Amygdala (tissue), 56 donors: ENCODE results near the gene EXOSC5.
"Not testable (repeated sequence)": the region's sequence is repeated elsewhere in the genome, so short reads cannot be mapped to it uniquely, and the experiment has no call there.

Experiments used
- DNase-seq, 56 donors: peaks; one replicate each; lab custom pipeline; 2025; lab: John Stamatoyannopoulos, UW

EXOSC5 gene

GRCh38 chr19:41352609-41353465 lies 44.3 kb downstream of the EXOSC5 start:
- DNase-seq = peak in 15 of 56 donors; percentile 6 to 56 (median 29)

DNA sequence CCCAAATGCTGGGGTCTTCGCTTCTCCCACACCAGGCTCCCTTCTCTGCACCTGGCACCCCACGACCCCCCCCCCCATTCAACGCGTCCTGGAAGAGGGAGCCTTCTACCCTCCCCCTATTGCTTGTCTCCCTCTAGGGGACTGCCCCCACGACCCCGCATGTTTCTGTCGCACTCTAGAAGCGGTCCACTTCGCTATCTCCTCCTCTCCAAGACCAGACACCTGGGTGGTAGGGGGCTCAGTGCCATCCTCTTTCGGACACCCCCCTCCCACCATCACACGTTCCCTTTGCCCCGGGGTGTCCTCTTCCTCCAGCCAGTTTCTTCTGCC lies 44.9 kb downstream of the EXOSC5 start:
- DNase-seq = peak in 1 of 56 donors; percentile 21

GRCh38 chr19:41351339-41352245 lies 45.6 kb downstream of the EXOSC5 start:
- peak in 30 of 56 donors; percentile 12 to 64 (median 24) for DNase-seq

DNA sequence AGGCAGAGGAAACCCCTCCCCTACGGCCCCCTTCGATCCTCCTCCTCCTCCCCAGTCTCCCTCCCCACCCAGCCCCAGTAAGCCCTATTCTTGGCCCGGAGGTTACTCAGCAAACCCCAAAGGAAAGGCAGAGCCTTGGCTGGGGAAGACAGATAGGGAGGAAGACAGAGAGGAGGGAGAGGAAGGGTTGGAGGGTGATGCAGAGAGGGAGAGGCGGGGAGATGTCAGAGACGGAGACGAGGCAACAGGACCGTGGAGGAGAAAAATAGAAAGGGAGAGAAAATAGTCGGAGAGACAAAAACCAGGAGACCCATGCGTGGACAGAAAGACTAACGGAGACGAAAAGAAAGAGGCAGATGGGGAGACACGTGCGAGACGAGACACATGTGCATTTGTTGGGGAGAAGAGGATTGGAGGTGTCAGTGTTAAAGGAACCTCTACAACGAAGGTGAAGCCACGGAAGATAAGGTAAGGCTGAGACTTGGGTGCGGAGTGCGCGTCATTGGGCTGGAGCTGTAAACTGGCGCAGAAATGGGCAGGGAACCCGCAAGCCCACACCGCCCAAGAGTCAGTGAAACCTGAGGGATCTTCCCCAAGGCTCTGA lies 46.3 kb downstream of the EXOSC5 start:
- no peak for DNase-seq

DNA sequence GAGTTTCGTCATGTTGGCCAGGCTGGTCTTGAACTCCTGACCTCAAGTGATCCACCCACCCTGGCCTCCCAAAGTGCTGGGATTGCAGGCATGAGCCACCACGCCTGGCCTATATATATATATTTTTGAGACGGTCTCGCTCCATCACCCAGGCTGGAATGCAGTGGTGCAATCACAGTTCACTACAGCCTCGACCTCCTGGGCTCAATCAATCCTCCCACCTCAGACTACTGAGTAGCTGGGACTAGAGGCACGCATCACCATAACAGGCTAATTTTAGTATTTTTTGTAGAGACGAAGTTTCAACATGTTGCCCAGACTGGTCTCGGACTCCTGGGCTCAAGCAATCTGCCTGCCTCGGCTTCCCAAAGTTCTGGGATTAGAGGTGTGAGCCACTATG lies 50.2 kb downstream of the EXOSC5 start:
- DNase-seq = not testable (repeated sequence)

DNA sequence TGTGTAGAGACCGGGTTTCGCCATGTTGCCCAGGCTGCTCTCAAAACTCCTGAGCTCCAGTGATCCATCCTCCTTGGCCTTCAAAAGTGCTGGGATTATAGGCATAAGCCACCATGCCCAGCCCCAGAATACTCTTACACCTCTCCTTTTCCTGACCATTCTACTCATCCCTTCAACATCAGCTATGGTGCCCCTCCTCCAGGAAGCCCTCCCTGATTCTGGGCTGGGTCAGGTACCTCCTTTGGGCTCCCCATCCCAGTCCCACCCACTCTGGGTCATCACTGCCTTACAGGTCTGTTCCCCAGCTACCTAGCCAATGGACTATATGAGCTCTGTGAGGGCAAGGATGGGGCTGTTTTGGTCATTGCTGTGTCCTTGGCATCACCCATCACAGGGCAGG lies 53.0 kb downstream of the EXOSC5 start:
- no peak for DNase-seq

DNA sequence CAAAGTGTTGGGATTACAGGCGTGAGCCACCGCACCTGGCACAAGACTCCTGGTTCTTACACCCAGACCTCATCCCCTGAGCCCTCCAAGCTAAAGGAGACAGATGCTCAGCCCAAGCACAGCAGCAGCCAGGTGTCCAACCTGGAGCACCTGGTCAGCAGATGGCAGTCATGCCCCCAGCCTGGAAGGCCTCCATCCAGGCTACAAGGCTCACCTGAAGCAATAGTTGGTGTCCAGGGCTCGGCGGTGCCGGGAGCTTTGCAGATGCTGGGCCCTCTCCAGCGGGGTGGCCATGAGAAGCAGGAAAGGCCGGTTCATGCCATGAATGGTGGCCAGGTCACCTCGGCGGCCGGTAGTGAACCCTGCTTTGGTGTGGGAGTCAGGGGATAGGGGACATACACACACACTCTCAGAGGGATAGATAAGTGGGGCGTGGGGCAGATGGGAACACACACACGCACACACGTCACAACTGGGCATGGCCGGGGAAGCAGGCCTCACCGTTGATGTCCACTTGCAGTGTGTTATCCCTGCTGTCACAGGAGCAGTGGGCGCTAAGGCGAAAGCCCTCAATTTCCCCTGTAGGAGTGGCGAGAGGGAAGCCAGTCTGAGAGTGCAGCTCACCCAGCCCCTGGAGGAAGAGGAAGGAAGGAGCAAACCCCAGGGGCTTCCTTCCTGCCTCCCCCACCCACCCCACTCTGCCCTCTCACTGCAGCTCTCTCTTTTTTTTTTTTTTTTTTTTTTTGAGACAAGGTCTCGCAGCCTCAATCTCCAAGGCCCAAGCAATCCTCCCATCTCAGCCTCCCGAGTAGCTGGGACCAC lies 55.3 kb downstream of the EXOSC5 start:
- DNase-seq = no peak

DNA sequence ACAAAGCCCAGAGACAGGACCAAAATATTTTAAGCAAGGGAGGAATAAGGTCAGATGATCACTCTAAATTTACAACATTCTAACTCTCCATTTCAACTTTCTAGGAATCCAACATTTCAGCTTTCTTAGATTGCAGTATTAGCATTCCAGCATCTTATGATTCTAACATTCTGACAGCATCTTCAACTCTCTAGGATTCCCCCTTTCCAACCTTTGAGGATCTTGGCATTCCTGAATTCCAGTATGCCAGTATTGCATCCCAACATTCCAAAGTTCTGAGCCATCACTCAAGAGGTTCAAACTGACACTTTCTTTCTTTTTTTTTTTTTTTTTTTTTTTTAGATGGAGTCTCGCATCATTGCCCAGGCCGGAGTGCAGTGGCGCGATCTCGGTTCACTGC lies 57.2 kb downstream of the EXOSC5 start:
- DNase-seq = no peak
